Neural progenitor cell (in vitro differentiated cells): ENCODE results near the gene SMARCAD1. TPM values are rescaled to one million over a fixed set of nuclear protein-coding genes. Genes with fewer than 3 reads are reported as not detected.

ENCODE experiments used
- DNase-seq: peaks from one replicate; pipeline ENCODE4 v3.0.0-alpha.2; 2016; ENCODE audit warnings: low spot score
- H2AFZ ChIP-seq: fragments of 200-600 bp; sonication (generic); replicated peaks from 2 replicates; pipeline ENCODE4 v1.6.1; 2016; ENCODE audit warnings: antibody characterized with exemption
- H3F3A ChIP-seq: fragments of 200-600 bp; sonication (generic); 2 replicates; pipeline ENCODE4 v1.6.1; 2016; ENCODE audit warnings: antibody characterized with exemption, low read depth
- H3K27ac ChIP-seq: fragments of 200-600 bp; sonication (generic); 2 replicates; pipeline ENCODE4 v1.5.1; 2016; ENCODE audit warnings: mild to moderate bottlenecking
- H3K27me3 ChIP-seq: fragments of 200-600 bp; sonication (generic); 2 replicates; pipeline ENCODE4 v1.6.1; 2016; ENCODE audit warnings: mild to moderate bottlenecking, moderate library complexity
- H3K36me3 ChIP-seq: fragments of 200-600 bp; sonication (generic); 2 replicates; pipeline ENCODE4 v1.5.1; 2016
- H3K4me1 ChIP-seq: fragments of 200-600 bp; sonication (generic); 2 replicates; pipeline ENCODE4 v1.6.1; 2016; ENCODE audit warnings: mixed run types
- H3K4me2 ChIP-seq: fragments of 200-600 bp; sonication (generic); 2 replicates; pipeline ENCODE4 v1.6.1; 2016
- H3K4me3 ChIP-seq: fragments of 200-600 bp; sonication (generic); 2 replicates; pipeline ENCODE4 v1.5.1; 2016
- H3K79me2 ChIP-seq: fragments of 200-600 bp; sonication (generic); 2 replicates; pipeline ENCODE4 v1.6.1; 2016; ENCODE audit warnings: low read depth
- H3K9ac ChIP-seq: fragments of 200-600 bp; sonication (generic); 2 replicates; pipeline ENCODE4 v1.6.1; 2016
- H3K9me3 ChIP-seq: fragments of 200-600 bp; sonication (generic); 2 replicates; pipeline ENCODE4 v1.5.1; 2016; ENCODE audit warnings: low read depth
- H4K20me1 ChIP-seq: fragments of 200-600 bp; sonication (generic); 2 replicates; pipeline ENCODE4 v1.6.1; 2016; ENCODE audit warnings: low read depth
- H3K27ac Mint-ChIP-seq: 3 replicates; pipeline ENCODE4 v1.8.0; 2021; ENCODE audit warnings: mixed read lengths
- H3K27me3 Mint-ChIP-seq: 2 replicates; pipeline ENCODE4 v1.8.0; 2022; ENCODE audit warnings: low read depth, mild to moderate bottlenecking, inconsistent platforms, moderate library complexity, mixed read lengths; ENCODE audit not compliant: insufficient read depth
- H3K36me3 Mint-ChIP-seq: 3 replicates; pipeline ENCODE4 v1.8.0; 2021; ENCODE audit warnings: mixed read lengths
- H3K4me1 Mint-ChIP-seq: 3 replicates; pipeline ENCODE4 v1.8.0; 2021; ENCODE audit warnings: mixed read lengths
- H3K4me3 Mint-ChIP-seq: 3 replicates; pipeline ENCODE4 v1.8.0; 2021; ENCODE audit warnings: mild to moderate bottlenecking, moderate library complexity, mixed read lengths
- H3K9me3 Mint-ChIP-seq: 3 replicates; pipeline ENCODE4 v1.8.0; 2020; ENCODE audit warnings: mixed read lengths
- EZH2 ChIP-seq: fragments of 200-600 bp; sonication (generic); IDR thresholded peaks from 2 replicates; pipeline ENCODE4 v1.6.1; 2017; ENCODE audit warnings: antibody characterized with exemption, mild to moderate bottlenecking, moderate library complexity
- EZH2phosphoT487 ChIP-seq: fragments of 200-600 bp; sonication (generic); IDR thresholded peaks from 2 replicates; pipeline ENCODE4 v1.6.1; 2017; ENCODE audit warnings: antibody characterized with exemption
- total RNA-seq: library from RNA; depleted of rRNA; stranded (reverse); fragments of >200 nt; gene quantifications from 2 replicates; pipeline ENCODE4 v1.2.3, GENCODE V29; 2015; ENCODE audit warnings: low replicate concordance
- TF ChIP-seq, protein P1 (sequence below): fragments of 200-600 bp; sonication (generic); IDR thresholded peaks from 2 replicates; pipeline ENCODE4 v1.5.1; 2017; ENCODE audit warnings: antibody characterized with exemption, mild to moderate bottlenecking

Gene SMARCAD1
- total RNA-seq, 1 donor from 2014 or later: 115 TPM

DNA sequence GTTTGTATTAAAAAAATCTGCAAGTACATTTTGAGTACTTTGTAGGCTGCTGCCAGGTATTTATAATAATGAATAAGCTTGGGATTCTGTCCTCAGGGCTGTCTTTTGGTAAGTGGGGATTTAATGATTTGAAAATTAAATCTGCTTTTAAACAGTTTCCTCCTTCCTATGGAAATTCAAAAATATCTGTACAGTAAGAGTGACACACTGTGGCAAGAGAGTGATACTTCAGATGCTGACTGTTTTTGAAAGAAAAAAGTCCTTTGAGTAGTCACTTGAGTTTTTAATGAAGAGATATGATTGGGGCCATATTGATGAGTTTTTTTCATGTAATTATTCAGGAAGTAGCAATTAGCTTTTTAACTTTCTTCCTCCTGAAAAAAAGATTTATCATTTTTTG, 49.2 kb downstream of the SMARCAD1 start:
- Histone ChIP-seq H4K20me1 (no peaks in the 10 kb centered on the region), H3K36me3 (peaks cover 12% of the 10 kb centered on the region), H3K79me2 (no peaks in the 10 kb centered on the region), H3K4me3 (no peak overlapping the region), H3K9me3 (no peaks in the 10 kb centered on the region), H3K27ac (no peak overlapping the region), H3K4me2 (no peak overlapping the region), H2AFZ (no peak overlapping the region), H3K4me1 (peaks cover 9% of the 10 kb centered on the region), H3K9ac (no peak overlapping the region), H3F3A (peaks cover 4% of the 10 kb centered on the region), H3K27me3 (no peaks in the 10 kb centered on the region)
- Mint-ChIP-seq H3K27me3 (no peaks in the 10 kb centered on the region), H3K27ac (no peak overlapping the region), H3K9me3 (no peaks in the 10 kb centered on the region), H3K4me3 (no peak overlapping the region), H3K4me1 (no peaks in the 10 kb centered on the region), H3K36me3 (peaks cover 16% of the 10 kb centered on the region)
- DNase-seq: no peak
- TF ChIP-seq, protein P1, sequence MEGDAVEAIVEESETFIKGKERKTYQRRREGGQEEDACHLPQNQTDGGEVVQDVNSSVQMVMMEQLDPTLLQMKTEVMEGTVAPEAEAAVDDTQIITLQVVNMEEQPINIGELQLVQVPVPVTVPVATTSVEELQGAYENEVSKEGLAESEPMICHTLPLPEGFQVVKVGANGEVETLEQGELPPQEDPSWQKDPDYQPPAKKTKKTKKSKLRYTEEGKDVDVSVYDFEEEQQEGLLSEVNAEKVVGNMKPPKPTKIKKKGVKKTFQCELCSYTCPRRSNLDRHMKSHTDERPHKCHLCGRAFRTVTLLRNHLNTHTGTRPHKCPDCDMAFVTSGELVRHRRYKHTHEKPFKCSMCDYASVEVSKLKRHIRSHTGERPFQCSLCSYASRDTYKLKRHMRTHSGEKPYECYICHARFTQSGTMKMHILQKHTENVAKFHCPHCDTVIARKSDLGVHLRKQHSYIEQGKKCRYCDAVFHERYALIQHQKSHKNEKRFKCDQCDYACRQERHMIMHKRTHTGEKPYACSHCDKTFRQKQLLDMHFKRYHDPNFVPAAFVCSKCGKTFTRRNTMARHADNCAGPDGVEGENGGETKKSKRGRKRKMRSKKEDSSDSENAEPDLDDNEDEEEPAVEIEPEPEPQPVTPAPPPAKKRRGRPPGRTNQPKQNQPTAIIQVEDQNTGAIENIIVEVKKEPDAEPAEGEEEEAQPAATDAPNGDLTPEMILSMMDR: peak; percentile 36
- no peak for TF ChIP-seq EZH2phosphoT487
- no peak for TF ChIP-seq EZH2

DNA sequence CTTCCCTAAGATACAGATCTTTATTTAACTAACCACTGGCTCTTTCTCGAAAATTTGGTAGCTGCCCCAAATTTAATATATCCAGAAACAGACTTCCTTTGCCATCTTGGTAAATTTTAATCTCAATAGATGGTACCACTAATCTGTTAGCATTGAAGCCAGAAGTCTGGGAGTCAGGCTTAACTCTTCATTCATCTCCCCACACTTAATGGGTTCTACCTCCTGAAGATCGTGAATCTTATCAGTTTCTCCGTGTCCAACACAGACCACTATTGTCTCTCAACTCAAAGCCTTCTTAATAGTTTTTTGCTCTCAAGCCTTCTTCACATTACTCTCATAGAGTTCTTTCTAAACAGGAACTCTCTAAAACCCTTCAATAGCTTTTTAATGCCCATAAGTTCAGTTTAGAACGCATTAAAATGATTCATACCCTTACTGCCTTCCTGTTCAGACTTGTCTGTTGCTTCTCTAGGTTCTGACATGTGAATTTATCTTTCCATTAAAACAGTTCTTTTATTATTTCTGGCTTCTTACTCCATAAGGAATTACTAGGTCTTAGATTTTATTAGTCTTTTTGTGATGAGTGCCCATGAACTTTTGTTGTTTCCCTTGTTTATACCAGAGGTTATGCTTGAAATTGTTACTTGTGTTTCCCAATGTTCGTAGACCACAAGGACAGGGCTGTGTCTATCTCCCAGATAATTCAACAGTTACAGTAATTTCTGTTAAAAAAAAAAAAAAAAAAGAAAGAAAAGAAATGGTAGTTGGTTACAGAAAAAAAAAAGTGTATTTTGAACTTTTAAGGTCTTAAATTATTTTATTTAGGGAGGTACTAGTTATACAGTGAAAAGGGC, 54.7 kb downstream of the SMARCAD1 start:
- peaks cover 4% of the 10 kb centered on the region for H3F3A ChIP-seq
- H3K4me1 ChIP-seq: no peaks in the 10 kb centered on the region
- no peak for TF ChIP-seq EZH2
- TF ChIP-seq, protein P1: no peak
- TF ChIP-seq EZH2phosphoT487: no peak
- no peak overlapping the region for H3K27ac ChIP-seq
- no peak overlapping the region for H3K4me2 ChIP-seq
- H2AFZ ChIP-seq: no peak overlapping the region
- Mint-ChIP-seq H3K36me3 (peaks cover 20% of the 10 kb centered on the region), H3K27me3 (no peaks in the 10 kb centered on the region), H3K9me3 (no peaks in the 10 kb centered on the region), H3K4me3 (no peak overlapping the region), H3K27ac (no peak overlapping the region), H3K4me1 (peaks cover 9% of the 10 kb centered on the region)
- no peak overlapping the region for H3K4me3 ChIP-seq
- no peaks in the 10 kb centered on the region for H3K9me3 ChIP-seq
- H3K79me2 ChIP-seq: no peaks in the 10 kb centered on the region
- peaks cover 6% of the 10 kb centered on the region for H3K36me3 ChIP-seq
- no peak for DNase-seq
- H3K9ac ChIP-seq: no peak overlapping the region
- H4K20me1 ChIP-seq: peaks cover 2% of the 10 kb centered on the region
- H3K27me3 ChIP-seq: no peaks in the 10 kb centered on the region

DNA sequence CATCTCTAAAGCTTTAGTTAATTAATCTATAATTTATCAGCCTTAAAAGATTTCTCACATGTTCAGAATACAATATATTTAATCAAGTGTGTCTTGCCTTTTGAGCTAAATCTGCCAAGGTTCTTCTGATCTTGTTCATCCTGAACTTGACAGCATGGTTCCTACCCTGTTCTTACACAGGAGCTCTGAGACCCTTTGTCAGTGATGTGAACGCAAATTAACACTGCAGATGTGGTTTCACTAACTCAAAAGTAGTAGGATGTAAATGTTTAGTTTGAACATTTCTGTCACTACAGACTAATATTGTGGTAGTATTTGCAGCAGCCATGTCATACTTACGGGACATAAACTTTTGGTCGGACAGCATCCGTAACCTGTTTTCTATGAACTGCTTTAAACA, 59.4 kb downstream of the SMARCAD1 start:
- H3K27me3 ChIP-seq: no peaks in the 10 kb centered on the region
- Mint-ChIP-seq H3K27ac (peak overlapping the region; percentile 57), H3K4me3 (no peak overlapping the region), H3K4me1 (peaks cover 19% of the 10 kb centered on the region), H3K27me3 (no peaks in the 10 kb centered on the region), H3K9me3 (no peaks in the 10 kb centered on the region), H3K36me3 (peaks cover 14% of the 10 kb centered on the region)
- peaks cover 18% of the 10 kb centered on the region for H3K36me3 ChIP-seq
- peaks cover 5% of the 10 kb centered on the region for H4K20me1 ChIP-seq
- no peaks in the 10 kb centered on the region for H3K9me3 ChIP-seq
- no peak overlapping the region for H2AFZ ChIP-seq
- no peak for TF ChIP-seq EZH2phosphoT487
- no peak for TF ChIP-seq EZH2
- TF ChIP-seq, protein P1: no peak
- H3K4me3 ChIP-seq: no peak overlapping the region
- H3K9ac ChIP-seq: no peak overlapping the region
- H3K27ac ChIP-seq: no peak overlapping the region
- H3K4me1 ChIP-seq: no peaks in the 10 kb centered on the region
- H3K79me2 ChIP-seq: no peaks in the 10 kb centered on the region
- H3K4me2 ChIP-seq: no peak overlapping the region
- DNase-seq: no peak
- H3F3A ChIP-seq: peaks cover 4% of the 10 kb centered on the region
